ENCODE measurements around the gene SLC37A1. TPM values are rescaled to one million over a fixed set of nuclear protein-coding genes. Genes with fewer than 3 reads are reported as not detected.
A peak's percentile ranks its signal among the peaks of the same experiment; 100 is the strongest.

SLC37A1 gene
- total and polyA plus RNA-seq, 9 of the 15 experiments (the other 6 are each of a cell fraction or from before 2014, with no cell fraction given), result 0.06 to 3.4 (median 0.40) TPM

DNA sequence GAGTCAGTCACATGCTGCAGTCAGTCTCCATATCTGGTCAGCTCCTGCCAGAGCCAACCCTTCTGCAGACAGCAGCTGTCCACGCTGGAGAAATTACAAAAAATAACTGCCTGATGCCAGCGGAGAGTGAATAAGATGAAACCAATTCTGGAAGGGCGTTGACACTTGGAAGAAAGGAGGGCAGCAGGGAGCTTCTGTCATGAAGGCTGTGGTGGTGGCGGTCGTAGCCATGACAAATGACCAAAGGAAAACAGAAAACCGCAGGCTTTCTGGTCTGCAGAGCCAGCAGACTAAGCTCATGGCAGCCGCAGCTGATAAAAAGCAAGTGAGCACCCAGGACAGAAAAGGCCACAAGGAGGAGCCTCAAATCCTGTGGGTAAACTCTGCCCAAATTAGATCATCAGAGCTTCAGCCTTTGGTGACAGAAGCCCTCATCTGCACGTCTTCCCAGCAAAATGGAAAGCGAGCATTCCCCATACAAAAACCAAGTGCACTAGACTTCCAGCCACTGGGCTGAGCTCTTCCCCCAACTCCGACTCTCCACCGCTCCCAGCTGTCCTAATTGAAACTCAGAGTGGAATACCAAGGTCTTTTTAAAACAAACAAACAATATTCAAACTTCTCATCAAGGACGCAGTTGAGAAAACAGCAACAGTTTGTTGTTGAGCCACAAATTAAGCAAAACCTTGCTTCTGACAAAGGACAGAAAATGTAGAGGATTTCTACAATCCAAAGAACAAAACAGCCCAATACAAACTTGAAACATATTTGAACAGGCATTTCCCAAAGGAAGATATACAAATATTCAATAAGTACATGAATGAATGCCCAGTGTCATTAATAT lies 46.3 kb upstream of the SLC37A1 start (continued):
- TF ChIP-seq, protein P1, sequence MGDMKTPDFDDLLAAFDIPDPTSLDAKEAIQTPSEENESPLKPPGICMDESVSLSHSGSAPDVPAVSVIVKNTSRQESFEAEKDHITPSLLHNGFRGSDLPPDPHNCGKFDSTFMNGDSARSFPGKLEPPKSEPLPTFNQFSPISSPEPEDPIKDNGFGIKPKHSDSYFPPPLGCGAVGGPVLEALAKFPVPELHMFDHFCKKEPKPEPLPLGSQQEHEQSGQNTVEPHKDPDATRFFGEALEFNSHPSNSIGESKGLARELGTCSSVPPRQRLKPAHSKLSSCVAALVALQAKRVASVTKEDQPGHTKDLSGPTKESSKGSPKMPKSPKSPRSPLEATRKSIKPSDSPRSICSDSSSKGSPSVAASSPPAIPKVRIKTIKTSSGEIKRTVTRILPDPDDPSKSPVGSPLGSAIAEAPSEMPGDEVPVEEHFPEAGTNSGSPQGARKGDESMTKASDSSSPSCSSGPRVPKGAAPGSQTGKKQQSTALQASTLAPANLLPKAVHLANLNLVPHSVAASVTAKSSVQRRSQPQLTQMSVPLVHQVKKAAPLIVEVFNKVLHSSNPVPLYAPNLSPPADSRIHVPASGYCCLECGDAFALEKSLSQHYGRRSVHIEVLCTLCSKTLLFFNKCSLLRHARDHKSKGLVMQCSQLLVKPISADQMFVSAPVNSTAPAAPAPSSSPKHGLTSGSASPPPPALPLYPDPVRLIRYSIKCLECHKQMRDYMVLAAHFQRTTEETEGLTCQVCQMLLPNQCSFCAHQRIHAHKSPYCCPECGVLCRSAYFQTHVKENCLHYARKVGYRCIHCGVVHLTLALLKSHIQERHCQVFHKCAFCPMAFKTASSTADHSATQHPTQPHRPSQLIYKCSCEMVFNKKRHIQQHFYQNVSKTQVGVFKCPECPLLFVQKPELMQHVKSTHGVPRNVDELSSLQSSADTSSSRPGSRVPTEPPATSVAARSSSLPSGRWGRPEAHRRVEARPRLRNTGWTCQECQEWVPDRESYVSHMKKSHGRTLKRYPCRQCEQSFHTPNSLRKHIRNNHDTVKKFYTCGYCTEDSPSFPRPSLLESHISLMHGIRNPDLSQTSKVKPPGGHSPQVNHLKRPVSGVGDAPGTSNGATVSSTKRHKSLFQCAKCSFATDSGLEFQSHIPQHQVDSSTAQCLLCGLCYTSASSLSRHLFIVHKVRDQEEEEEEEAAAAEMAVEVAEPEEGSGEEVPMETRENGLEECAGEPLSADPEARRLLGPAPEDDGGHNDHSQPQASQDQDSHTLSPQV (IDR thresholded peaks at IDR 0.05), result no peak
- TF ChIP-seq, protein P2, sequence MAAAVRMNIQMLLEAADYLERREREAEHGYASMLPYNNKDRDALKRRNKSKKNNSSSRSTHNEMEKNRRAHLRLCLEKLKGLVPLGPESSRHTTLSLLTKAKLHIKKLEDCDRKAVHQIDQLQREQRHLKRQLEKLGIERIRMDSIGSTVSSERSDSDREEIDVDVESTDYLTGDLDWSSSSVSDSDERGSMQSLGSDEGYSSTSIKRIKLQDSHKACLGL (CRISPR knock-in tag; IDR thresholded peaks at IDR 0.05; ENCODE audit: borderline replicate concordance, poor library complexity, severe bottlenecking), result no peak
- TF ChIP-seq GABPB2 (CRISPR knock-in tag; conservative IDR thresholded peaks at IDR 0.05) (no peak), XRCC4 (IDR thresholded peaks at IDR 0.05; ENCODE audit: extremely low read depth, insufficient read depth, insufficient read length) (no peak), MAFG (tag; conservative IDR thresholded peaks at IDR 0.05) (no peak), U2AF1 (optimal IDR thresholded peaks at IDR 0.05; ENCODE audit: low read depth, low read length) (no peak), ZNF584 (CRISPR knock-in tag; IDR thresholded peaks at IDR 0.05; ENCODE audit: low read depth) (no peak), SAP30 (IDR thresholded peaks at IDR 0.05; ENCODE audit: borderline replicate concordance, insufficient read depth, low read depth, low read length, poor library complexity, severe bottlenecking) (no peak), ZNF766 (CRISPR knock-in tag; conservative IDR thresholded peaks at IDR 0.05) (0 out of 2 replicates have a peak, but pooled peaks have one; percentile 24), ZBTB8A (IDR thresholded peaks at IDR 0.05; ENCODE audit: partially characterized antibody) (no peak)
- TF ChIP-seq, protein P3, sequence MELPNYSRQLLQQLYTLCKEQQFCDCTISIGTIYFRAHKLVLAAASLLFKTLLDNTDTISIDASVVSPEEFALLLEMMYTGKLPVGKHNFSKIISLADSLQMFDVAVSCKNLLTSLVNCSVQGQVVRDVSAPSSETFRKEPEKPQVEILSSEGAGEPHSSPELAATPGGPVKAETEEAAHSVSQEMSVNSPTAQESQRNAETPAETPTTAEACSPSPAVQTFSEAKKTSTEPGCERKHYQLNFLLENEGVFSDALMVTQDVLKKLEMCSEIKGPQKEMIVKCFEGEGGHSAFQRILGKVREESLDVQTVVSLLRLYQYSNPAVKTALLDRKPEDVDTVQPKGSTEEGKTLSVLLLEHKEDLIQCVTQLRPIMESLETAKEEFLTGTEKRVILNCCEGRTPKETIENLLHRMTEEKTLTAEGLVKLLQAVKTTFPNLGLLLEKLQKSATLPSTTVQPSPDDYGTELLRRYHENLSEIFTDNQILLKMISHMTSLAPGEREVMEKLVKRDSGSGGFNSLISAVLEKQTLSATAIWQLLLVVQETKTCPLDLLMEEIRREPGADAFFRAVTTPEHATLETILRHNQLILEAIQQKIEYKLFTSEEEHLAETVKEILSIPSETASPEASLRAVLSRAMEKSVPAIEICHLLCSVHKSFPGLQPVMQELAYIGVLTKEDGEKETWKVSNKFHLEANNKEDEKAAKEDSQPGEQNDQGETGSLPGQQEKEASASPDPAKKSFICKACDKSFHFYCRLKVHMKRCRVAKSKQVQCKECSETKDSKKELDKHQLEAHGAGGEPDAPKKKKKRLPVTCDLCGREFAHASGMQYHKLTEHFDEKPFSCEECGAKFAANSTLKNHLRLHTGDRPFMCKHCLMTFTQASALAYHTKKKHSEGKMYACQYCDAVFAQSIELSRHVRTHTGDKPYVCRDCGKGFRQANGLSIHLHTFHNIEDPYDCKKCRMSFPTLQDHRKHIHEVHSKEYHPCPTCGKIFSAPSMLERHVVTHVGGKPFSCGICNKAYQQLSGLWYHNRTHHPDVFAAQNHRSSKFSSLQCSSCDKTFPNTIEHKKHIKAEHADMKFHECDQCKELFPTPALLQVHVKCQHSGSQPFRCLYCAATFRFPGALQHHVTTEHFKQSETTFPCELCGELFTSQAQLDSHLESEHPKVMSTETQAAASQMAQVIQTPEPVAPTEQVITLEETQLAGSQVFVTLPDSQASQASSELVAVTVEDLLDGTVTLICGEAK (IDR thresholded peaks at IDR 0.05), result no peak
- TF ChIP-seq, protein P3 (CRISPR knock-in tag; IDR thresholded peaks at IDR 0.05), result no peak

Data from K562 (cell line).